Sigmoid colon (tissue), 4 donors: ENCODE measurements around the gene FGF22.

Experiments
- CTCF ChIP-seq, 4 experiments: fragments of 450-650 bp in 3 of 4; fragments of 200-600 bp in 1 of 4; IDR thresholded peaks; one replicate each; pipeline ENCODE4 v1.5.1; 2016 to 2019; ENCODE audit warnings: antibody characterized with exemption in 4 of 4, mild to moderate bottlenecking in 3 of 4, moderate library complexity in 2 of 4
- EP300 ChIP-seq, 4 donors: sonication (generic); formaldehyde crosslinking; IDR thresholded peaks; one replicate each; pipeline ENCODE4 v1.6.1; 2017; ENCODE audit warnings: antibody characterized with exemption in 4 of 4
- POLR2A ChIP-seq, 2 donors: fragments of 450-650 bp; IDR thresholded peaks; one replicate each; pipeline ENCODE4 v1.6.1; 2016; ENCODE audit warnings: antibody characterized with exemption in 2 of 2, mild to moderate bottlenecking in 2 of 2, moderate library complexity in 2 of 2
- POLR2AphosphoS5 ChIP-seq, 4 donors: sonication (generic); formaldehyde crosslinking; IDR thresholded peaks; one replicate each; pipeline ENCODE4 v1.6.1; 2017; ENCODE audit warnings: antibody characterized with exemption in 4 of 4

DNA sequence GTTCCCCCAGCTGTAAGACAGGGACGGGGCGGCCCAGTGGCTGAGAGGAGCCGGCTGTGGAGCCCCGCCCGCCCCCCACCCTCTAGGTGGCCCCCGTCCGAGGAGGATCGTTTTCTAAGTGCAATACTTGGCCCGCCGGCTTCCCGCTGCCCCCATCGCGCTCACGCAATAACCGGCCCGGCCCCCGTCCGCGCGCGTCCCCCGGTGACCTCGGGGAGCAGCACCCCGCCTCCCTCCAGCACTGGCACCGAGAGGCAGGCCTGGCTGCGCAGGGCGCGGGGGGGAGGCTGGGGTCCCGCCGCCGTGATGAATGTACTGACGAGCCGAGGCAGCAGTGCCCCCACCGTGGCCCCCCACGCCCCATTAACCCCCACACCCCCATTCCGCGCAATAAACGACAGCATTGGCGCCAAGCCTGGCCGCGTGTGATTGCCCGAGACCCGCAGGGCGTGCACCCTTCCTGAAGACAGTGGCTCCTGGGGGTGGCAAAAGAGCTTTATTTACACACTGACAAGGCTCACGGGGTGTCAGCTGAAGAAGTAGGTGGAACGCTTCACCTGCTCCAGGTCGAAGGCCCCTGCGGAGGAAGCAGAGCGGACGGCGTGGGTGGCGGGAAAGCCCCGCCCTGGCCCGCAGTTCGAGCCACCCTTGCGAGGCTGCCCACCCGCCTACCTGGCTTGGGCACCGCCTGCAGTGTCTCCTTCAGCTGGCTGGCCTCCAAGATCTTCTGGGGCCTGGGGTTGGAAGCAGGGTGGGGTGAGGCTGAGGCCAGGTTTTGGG is 22.7 kb upstream of the FGF22 start:
- TF ChIP-seq EP300 (IDR thresholded peaks at IDR 0.05) (no peak), CTCF (IDR thresholded peaks at IDR 0.05) (no peak), POLR2A (IDR thresholded peaks at IDR 0.05) (no peak), POLR2AphosphoS5 (IDR thresholded peaks at IDR 0.05) (no peak)
